ENCODE results near the gene THRA. TPM values are rescaled to one million over a fixed set of nuclear protein-coding genes. Genes with fewer than 3 reads are reported as not detected.

Gene THRA
- total RNA-seq, 1 donor from 2014 or later, result 3.5 TPM

DNA sequence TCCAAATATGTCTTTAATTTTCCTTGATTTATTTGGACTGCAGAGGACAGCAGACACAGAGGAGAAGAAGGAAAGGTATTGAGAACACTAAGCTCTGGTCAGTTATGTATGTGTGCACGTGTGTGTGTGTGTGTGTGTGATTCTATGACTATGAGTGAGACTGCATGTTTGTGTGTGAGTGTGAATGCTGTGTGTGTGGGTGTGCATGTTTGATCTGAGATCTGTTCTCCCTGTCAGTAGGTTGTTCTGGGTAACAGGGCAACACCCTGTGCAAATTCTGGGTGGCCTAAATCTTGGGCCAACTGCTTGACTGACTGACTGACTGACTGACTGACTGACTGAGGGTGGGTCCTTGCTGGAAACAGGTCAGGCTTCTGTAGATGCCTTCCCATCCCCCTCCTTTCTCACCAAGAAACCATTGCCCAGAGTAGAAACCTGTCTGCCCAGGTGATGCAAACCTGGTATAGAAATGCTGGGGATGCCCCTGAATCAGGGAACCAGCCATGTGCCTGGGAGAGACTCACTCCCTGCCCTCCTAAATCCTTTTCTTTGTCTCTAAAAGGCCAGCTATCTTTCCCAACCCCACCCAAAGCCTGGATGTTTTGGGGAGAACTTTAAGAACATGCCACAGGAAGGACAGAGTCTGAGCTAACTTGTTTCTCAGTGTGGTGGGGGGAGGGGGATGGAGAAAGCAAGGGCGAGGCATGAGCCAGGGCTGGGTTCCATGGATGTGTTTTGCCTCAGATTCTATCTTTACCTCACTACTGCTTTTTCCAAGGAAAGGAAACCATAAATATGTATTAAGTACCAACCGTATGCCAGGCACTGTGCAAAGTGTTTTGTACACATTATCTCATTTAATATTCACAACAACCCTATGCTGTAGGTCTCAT lies 42.1 kb downstream of the THRA start:
- DNase-seq (ENCODE audit: low spot score), result no peak
- intact Hi-C loops (cut with micrococcal nuclease), result no loop called here
- H3K27me3 Mint-ChIP-seq (ENCODE audit: insufficient read depth), result peaks cover 21% of the 10 kb centered on the region
- H3K4me1 Mint-ChIP-seq (ENCODE audit: low read depth), result peaks cover 68% of the 10 kb centered on the region
- no peaks in the 10 kb centered on the region for H3K36me3 Mint-ChIP-seq (ENCODE audit: low read depth)
- H3K9me3 Mint-ChIP-seq, result no peaks in the 10 kb centered on the region
- no peak overlapping the region for H3K4me3 Mint-ChIP-seq
- H3K27ac Mint-ChIP-seq, result no peak overlapping the region

- no peaks in the 10 kb centered on the region for H3K9me3 Mint-ChIP-seq
- H3K36me3 Mint-ChIP-seq (ENCODE audit: low read depth), result no peaks in the 10 kb centered on the region
- H3K4me3 Mint-ChIP-seq, result no peak overlapping the region
- peaks cover 21% of the 10 kb centered on the region for H3K27me3 Mint-ChIP-seq (ENCODE audit: insufficient read depth)
- intact Hi-C loops (cut with micrococcal nuclease), result no loop called here
- no peak for DNase-seq (ENCODE audit: low spot score)
- no peak overlapping the region for H3K27ac Mint-ChIP-seq
- peaks cover 65% of the 10 kb centered on the region for H3K4me1 Mint-ChIP-seq (ENCODE audit: low read depth)
These were observed 43.3 kb downstream of the THRA start for GRCh38 chr17:40105861-40106759.

GRCh38 chr17:40106760-40107521 lies 44.2 kb downstream of the THRA start:
- intact Hi-C loops (cut with micrococcal nuclease), result no loop called here

GRCh38 chr17:40107522-40108174 lies 44.9 kb downstream of the THRA start:
- Mint-ChIP-seq H3K27me3 (ENCODE audit: insufficient read depth) (peaks cover 16% of the 10 kb centered on the region), H3K4me1 (ENCODE audit: low read depth) (peaks cover 71% of the 10 kb centered on the region), H3K27ac (peak overlapping the region; percentile 85), H3K4me3 (peak overlapping the region; percentile 57), H3K9me3 (no peaks in the 10 kb centered on the region), H3K36me3 (ENCODE audit: low read depth) (no peaks in the 10 kb centered on the region)
- no peak for DNase-seq (ENCODE audit: low spot score)
- intact Hi-C loops (cut with micrococcal nuclease), result no loop called here

More at GRCh38 chr17:40106760-40107521, 44.2 kb downstream of the THRA start:
- Mint-ChIP-seq H3K4me1 (ENCODE audit: low read depth) (peaks cover 66% of the 10 kb centered on the region), H3K27me3 (ENCODE audit: insufficient read depth) (peaks cover 18% of the 10 kb centered on the region), H3K4me3 (no peak overlapping the region), H3K27ac (peak overlapping the region; percentile 19), H3K9me3 (no peaks in the 10 kb centered on the region), H3K36me3 (ENCODE audit: low read depth) (no peaks in the 10 kb centered on the region)
- DNase-seq (ENCODE audit: low spot score), result no peak

DNA sequence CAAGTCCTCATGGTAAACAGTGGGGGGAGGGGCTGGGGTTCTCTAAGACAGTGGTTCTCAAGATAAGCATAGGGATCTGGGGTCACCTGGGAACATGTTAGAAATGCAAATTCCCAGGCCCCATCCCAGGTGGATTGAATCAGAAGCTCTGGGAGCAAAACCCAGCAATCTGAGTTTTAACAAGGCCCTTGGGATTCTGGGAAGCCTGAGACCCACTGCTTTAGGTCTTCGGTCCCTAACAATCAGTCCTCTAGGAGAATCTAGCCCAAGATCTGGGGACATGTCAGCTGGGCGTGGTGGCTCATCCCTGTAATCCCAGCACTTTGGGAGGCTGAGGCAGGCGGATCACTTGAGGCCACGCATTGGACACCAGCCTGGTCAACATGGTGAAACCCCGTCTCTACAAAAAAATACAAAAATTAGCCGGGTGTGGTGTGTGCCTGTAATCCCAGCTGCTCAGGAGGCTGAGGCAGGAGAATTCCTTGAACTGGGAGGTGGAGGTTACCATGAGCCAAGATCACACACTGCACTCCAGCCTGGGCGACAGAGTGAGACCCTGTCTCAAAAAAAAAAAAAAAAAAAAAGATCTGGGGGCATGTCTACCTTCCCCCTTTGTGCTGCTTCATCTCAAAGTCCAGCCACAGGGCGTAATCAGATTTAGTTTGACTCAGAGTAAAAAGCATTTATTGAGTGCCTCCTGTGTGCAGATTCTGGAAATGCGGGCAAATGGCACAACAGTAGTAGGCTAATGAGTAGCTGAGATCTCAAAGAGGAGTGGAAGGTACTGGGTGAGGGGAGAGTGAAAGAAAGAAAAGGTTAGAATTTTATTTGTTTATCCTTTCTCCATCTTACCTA lies 46.4 kb downstream of the THRA start:
- intact Hi-C loops (cut with micrococcal nuclease), result no loop called here
- Mint-ChIP-seq H3K4me1 (ENCODE audit: low read depth) (peaks cover 76% of the 10 kb centered on the region), H3K36me3 (ENCODE audit: low read depth) (no peaks in the 10 kb centered on the region), H3K27ac (no peak overlapping the region), H3K4me3 (no peak overlapping the region), H3K9me3 (no peaks in the 10 kb centered on the region), H3K27me3 (ENCODE audit: insufficient read depth) (peaks cover 14% of the 10 kb centered on the region)
- DNase-seq (ENCODE audit: low spot score), result no peak

DNA sequence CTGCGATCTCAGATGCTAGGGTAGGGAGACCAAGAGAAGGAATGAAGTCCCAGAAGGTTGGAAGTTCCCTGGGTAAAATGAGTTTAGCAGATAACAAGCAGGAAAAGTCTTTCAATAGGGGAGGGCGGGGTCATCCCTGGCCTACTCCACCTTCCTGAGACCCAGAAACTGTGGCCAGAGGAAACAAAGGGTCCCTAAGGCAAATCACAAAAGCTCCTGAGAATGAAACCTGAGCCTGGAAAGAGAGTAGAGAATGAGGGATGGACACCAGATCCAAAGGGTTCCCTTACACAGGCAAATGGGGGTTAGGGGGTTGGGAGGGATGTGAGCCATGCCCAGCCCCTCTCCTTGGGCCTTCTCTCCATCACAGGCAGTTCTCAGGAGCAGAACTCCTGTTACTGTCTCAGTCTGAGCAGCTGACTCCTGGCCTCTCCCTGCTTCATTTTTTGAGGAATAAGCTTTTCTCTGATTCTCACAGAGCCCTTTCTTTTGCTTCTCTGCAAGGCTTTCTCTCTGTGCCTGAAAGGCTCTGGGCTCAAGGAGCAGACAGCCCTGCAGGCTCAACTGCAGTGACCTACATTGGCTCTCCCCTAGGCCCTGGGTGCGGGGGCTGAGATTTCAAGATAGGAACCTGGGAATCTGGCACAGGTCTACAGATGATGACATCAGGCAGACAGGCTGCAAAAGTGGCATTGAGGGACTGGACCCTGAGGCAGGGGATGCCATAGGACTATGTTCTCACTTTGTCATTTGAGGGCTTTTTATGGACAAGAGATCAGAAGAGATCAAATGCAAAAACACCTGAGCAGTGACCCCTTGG lies 47.5 kb downstream of the THRA start:
- Mint-ChIP-seq H3K4me1 (ENCODE audit: low read depth) (peaks cover 65% of the 10 kb centered on the region), H3K27ac (peak overlapping the region; percentile 27)

GRCh38 chr17:40111221-40112128 lies 48.7 kb downstream of the THRA start:
- Mint-ChIP-seq H3K4me3 (peak overlapping the region; percentile 35), H3K4me1 (ENCODE audit: low read depth) (peaks cover 53% of the 10 kb centered on the region), H3K9me3 (no peaks in the 10 kb centered on the region), H3K27me3 (ENCODE audit: insufficient read depth) (peaks cover 7% of the 10 kb centered on the region), H3K36me3 (ENCODE audit: low read depth) (no peaks in the 10 kb centered on the region), H3K27ac (peak overlapping the region; percentile 72)
- peak; percentile 57 for DNase-seq (ENCODE audit: low spot score)
- intact Hi-C loops (cut with micrococcal nuclease), result loop anchor here (1.0 to 5.0 kb wide), 4 partner anchors 11 to 1359 kb away; partner anchors contain the start of genes NR1D1, PSMB3 and RAPGEFL1

More for the DNA sequence above, 47.5 kb downstream of the THRA start:
- intact Hi-C loops (cut with micrococcal nuclease), result loop anchor here (5.0 kb wide), 1 partner anchor 1358 kb away; the partner anchor contains the start of gene PSMB3
- Mint-ChIP-seq H3K36me3 (ENCODE audit: low read depth) (no peaks in the 10 kb centered on the region), H3K4me3 (no peak overlapping the region), H3K27me3 (ENCODE audit: insufficient read depth) (peaks cover 12% of the 10 kb centered on the region), H3K9me3 (no peaks in the 10 kb centered on the region)
- DNase-seq (ENCODE audit: low spot score), result no peak

DNA sequence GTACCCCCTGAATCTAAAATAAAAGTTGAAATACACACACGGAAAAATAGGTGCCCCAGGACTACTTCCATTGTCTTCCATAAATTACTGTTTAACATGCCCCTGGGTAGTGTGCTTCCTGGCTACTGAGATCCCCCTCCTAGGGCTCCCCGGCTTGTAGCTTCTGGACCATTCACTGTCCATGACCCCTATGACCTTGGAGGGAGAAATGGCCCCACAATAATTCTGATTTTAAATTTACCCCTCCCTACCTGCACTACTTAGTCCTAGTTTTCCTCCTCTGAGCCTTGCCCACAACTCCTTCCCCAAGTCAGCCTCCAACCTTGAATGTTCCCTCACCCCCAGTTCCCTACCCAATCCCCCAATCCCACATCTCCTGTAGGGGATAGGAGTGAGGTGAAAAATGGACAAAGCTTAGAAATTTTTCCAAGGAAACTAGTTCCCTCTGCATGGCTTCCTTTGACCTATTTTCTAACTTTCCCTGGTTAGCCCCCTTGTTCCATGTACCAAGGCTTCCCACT lies 49.5 kb downstream of the THRA start:
- no peak for DNase-seq (ENCODE audit: low spot score)
- H3K4me1 Mint-ChIP-seq (ENCODE audit: low read depth), result peaks cover 51% of the 10 kb centered on the region
- intact Hi-C loops (cut with micrococcal nuclease), result loop anchor here (2.0 to 5.0 kb wide), 3 partner anchors 43 to 1360 kb away; partner anchors contain the start of genes PSMB3 and RAPGEFL1
- peak overlapping the region; percentile 62 for H3K27ac Mint-ChIP-seq
- no peaks in the 10 kb centered on the region for H3K36me3 Mint-ChIP-seq (ENCODE audit: low read depth)
- no peaks in the 10 kb centered on the region for H3K9me3 Mint-ChIP-seq
- no peak overlapping the region for H3K4me3 Mint-ChIP-seq
- peaks cover 3% of the 10 kb centered on the region for H3K27me3 Mint-ChIP-seq (ENCODE audit: insufficient read depth)

DNA sequence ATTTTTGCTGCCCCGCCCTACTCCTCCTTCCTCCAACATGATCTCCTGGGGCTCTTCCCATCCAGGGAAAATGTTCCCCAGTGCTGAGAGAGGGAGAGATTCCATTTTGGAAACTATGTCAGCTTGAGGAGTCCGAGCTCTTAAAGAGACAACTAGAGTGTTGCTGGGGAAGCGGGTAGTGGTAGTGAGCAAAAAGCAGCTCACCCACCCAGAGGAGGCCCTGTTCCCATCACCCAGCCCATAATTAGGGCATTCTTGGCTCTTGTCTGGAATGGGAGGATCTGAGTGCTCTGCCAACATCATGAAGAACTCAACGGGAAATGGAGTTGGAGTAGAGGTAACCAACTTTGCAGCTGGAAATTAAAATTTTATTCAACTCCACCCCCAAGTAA lies 49.9 kb downstream of the THRA start:
- no peak for DNase-seq (ENCODE audit: low spot score)
- intact Hi-C loops (cut with micrococcal nuclease), result loop anchor here (1.0 to 5.0 kb wide), 12 partner anchors 11 to 1360 kb away; partner anchors contain the start of genes CASC3, MED24, PSMB3 and RAPGEFL1
- Mint-ChIP-seq H3K4me3 (peak overlapping the region; percentile 82), H3K4me1 (ENCODE audit: low read depth) (peaks cover 47% of the 10 kb centered on the region), H3K9me3 (no peaks in the 10 kb centered on the region), H3K27ac (peak overlapping the region; percentile 62), H3K27me3 (ENCODE audit: insufficient read depth) (peaks cover 3% of the 10 kb centered on the region), H3K36me3 (ENCODE audit: low read depth) (no peaks in the 10 kb centered on the region)
